Measurements from ENCODE around the gene SF3A1.
A peak's percentile ranks its signal among the peaks of the same experiment; 100 is the strongest.

The SF3A1 gene

GRCh38 chr22:30361916-30362650, 5.4 kb upstream of the SF3A1 start:
- no peaks in the 10 kb centered on the region for H3K27me3 ChIP-seq (ENCODE audit: insufficient read depth, low read depth)
- H3K4me3 ChIP-seq (IDR thresholded peaks at IDR 0.05; ENCODE audit: insufficient read depth, low read depth, low read length) = no peak overlapping the region
- no peaks in the 10 kb centered on the region for H3K79me2 ChIP-seq (ENCODE audit: insufficient read depth, low read depth)
- H4K20me1 ChIP-seq (ENCODE audit: insufficient read depth) = no peaks in the 10 kb centered on the region
- peaks cover 27% of the 10 kb centered on the region for H3K4me1 ChIP-seq (ENCODE audit: low read depth, poor library complexity, severe bottlenecking)
- no peak overlapping the region for H2AFZ ChIP-seq (ENCODE audit: low read depth)
- no peaks in the 10 kb centered on the region for H3K36me3 ChIP-seq (ENCODE audit: insufficient read depth)
- no peak for TF ChIP-seq CTCF (conservative IDR thresholded peaks at IDR 0.05; ENCODE audit: low read depth, low read length)
- no peak overlapping the region for H3K9ac ChIP-seq
- H3K27ac ChIP-seq = no peak overlapping the region; the same call in 1 of the 2 replicates
- no peak overlapping the region for H3K4me2 ChIP-seq

GRCh38 chr22:30358541-30358940, 1.8 kb upstream of the SF3A1 start:
- Histone ChIP-seq H3K4me2 (no peak overlapping the region), H4K20me1 (ENCODE audit: insufficient read depth) (no peaks in the 10 kb centered on the region), H2AFZ (ENCODE audit: low read depth) (no peak overlapping the region), H3K36me3 (ENCODE audit: insufficient read depth) (no peaks in the 10 kb centered on the region), H3K4me1 (ENCODE audit: low read depth, poor library complexity, severe bottlenecking) (peaks cover 43% of the 10 kb centered on the region), H3K27me3 (ENCODE audit: insufficient read depth, low read depth) (no peaks in the 10 kb centered on the region), H3K27ac (no peak overlapping the region), H3K9ac (no peak overlapping the region), H3K79me2 (ENCODE audit: insufficient read depth, low read depth) (peaks cover 29% of the 10 kb centered on the region), H3K4me3 (IDR thresholded peaks at IDR 0.05; ENCODE audit: insufficient read depth, low read depth, low read length) (no peak overlapping the region)
- no peak for TF ChIP-seq CTCF (conservative IDR thresholded peaks at IDR 0.05; ENCODE audit: low read depth, low read length)

DNA sequence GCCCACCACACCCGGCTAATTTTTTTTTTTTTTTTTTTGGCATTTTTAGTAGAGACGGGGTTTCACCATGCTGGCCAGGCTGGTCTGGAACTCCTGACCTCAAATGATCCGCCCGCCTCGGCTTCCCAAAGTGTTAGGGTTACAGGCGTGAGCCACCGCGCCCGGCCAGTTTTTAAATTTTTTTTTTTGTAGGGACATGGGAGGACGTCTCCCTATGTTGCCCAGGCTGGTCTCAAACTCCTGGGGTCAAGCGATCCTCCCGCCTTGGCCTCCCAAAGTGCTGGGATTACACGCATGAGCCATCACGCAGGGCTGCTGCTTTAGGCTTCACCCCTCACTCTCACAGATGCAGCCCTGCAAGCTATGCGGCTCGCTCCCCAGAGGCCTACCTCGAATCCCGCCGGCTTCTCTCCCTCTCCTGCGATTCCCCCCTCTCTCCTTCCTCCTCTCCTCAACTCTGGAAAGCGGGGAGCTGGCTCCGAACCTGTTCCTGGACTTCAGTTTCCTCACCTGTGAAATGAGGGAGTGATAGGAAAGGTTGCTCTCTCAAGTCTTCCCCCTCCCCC, 1.0 kb upstream of the SF3A1 start:
- no peaks in the 10 kb centered on the region for H3K36me3 ChIP-seq (ENCODE audit: insufficient read depth)
- H4K20me1 ChIP-seq (ENCODE audit: insufficient read depth) = no peaks in the 10 kb centered on the region
- peak overlapping the region; percentile 68 for H3K4me2 ChIP-seq
- peaks cover 34% of the 10 kb centered on the region for H3K79me2 ChIP-seq (ENCODE audit: insufficient read depth, low read depth)
- H3K27ac ChIP-seq = no peak overlapping the region
- no peak overlapping the region; the same call in 1 of the 2 replicates for H2AFZ ChIP-seq (ENCODE audit: low read depth)
- H3K4me1 ChIP-seq (ENCODE audit: low read depth, poor library complexity, severe bottlenecking) = peaks cover 39% of the 10 kb centered on the region
- H3K27me3 ChIP-seq (ENCODE audit: insufficient read depth, low read depth) = no peaks in the 10 kb centered on the region
- no peak overlapping the region for H3K4me3 ChIP-seq (IDR thresholded peaks at IDR 0.05; ENCODE audit: insufficient read depth, low read depth, low read length)
- no peak for TF ChIP-seq CTCF (conservative IDR thresholded peaks at IDR 0.05; ENCODE audit: low read depth, low read length)
- no peak overlapping the region for H3K9ac ChIP-seq

GRCh38 chr22:30357236-30357570, 509 bp upstream of the SF3A1 start:
- Histone ChIP-seq H3K79me2 (ENCODE audit: insufficient read depth, low read depth) (peaks cover 34% of the 10 kb centered on the region), H3K27ac (peak overlapping the region; percentile 79), H3K4me3 (IDR thresholded peaks at IDR 0.05; ENCODE audit: insufficient read depth, low read depth, low read length) (no peak overlapping the region), H3K27me3 (ENCODE audit: insufficient read depth, low read depth) (no peaks in the 10 kb centered on the region), H4K20me1 (ENCODE audit: insufficient read depth) (no peaks in the 10 kb centered on the region), H3K36me3 (ENCODE audit: insufficient read depth) (no peaks in the 10 kb centered on the region), H2AFZ (ENCODE audit: low read depth) (peak overlapping the region; percentile 71), H3K4me2 (peak overlapping the region; percentile 68), H3K4me1 (ENCODE audit: low read depth, poor library complexity, severe bottlenecking) (peaks cover 34% of the 10 kb centered on the region), H3K9ac (peak overlapping the region; percentile 96)
- TF ChIP-seq CTCF (conservative IDR thresholded peaks at IDR 0.05; ENCODE audit: low read depth, low read length) = no peak

Measured in KMS-11 (cell line).